NCI-H1694 treated with DMSO at 0.1 percent for 48 hours (cell line): ENCODE results near the gene SORBS1.

Experiments
- DNase-seq: peaks from one replicate; lab custom pipeline; 2025; lab: John Stamatoyannopoulos, UW

SORBS1 gene

DNA sequence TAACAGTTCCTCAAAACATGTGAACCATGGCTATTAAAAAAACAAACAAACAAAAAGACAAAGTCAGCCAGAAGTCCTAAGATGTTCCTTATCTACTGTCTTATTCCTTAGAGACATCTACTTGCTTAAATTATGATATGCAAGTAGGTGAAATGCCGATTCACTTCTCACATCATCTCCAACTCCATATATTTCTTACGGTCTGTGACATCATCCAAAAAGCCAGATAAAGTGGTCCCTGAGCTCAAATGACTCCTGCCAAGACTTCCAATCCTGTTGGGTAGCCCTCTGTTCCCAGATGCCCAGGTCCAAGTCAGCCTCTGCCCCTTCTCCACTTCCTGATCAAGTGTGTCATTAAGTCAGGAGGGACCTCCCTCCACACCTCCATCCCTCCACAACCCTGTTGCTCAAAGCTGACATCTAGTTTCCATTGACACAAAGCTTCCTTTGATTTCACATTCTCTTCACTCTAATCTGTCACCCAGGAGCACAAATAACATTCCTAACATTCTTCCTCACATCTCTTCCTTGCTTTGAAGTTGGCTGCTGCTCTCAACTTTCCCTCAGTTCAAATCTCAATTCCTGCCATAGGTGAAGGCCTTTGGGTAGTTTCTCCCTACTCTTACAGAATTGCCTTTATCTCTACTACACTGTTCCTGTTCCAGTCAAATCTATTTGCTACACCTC lies 214.3 kb downstream of the SORBS1 start:
- DNase-seq = no peak

DNA sequence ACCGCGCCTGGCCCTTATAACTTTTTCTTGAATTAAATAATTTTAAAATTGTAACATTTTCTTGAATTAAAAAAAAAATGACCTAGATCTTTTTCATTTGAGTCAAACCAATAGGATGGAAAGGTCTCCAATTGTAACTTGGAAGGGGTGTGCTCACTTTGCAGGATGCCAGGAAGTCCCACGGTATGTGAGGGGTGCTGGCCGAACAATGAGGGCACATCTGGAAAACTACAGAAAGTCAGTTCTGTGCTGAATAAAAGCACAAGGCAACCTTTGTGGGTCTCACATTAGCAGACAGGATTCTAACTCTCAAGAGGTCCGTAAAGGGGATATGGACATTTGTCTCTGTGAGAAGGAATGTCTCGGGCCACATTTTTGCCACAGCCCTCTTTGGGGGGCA lies 217.6 kb downstream of the SORBS1 start:
- no peak for DNase-seq

DNA sequence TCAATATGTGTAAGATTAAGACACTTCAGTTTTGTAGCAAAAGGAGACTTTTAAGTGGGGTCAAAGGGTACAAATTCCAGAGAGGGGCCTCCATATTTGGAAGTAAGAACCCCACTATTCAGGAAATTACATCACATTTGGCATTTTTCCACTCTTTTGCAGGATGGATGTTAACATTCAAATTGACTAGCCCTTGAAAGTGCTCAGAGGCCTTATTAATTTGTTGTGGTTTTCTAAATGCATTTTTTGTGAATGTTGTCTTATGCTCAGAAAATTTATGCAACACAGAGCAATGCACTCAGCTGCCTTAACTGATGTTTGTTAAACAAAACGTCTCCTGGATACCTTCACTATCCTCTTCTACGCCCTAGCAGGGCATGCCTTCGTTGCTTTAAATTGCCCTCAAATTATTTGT lies 219.4 kb downstream of the SORBS1 start:
- no peak for DNase-seq

DNA sequence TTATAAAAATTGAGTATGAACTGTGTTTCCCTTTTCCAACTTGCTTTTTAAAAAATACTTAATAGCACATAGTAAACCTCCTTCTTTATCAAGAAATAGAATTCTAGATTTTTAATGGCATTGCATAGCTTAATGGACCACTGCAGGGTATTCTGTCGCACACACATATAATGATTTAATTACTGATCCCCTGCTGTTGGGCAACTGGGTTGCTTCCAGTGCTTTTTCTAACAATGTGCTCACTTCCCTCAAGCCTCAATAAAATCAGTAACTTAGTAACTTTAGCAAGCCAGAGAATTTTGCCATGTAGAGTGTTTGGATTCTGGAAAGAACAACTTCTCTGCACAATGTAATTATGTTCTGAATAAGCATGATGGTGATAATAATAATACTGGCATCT lies 221.3 kb downstream of the SORBS1 start:
- no peak for DNase-seq

DNA sequence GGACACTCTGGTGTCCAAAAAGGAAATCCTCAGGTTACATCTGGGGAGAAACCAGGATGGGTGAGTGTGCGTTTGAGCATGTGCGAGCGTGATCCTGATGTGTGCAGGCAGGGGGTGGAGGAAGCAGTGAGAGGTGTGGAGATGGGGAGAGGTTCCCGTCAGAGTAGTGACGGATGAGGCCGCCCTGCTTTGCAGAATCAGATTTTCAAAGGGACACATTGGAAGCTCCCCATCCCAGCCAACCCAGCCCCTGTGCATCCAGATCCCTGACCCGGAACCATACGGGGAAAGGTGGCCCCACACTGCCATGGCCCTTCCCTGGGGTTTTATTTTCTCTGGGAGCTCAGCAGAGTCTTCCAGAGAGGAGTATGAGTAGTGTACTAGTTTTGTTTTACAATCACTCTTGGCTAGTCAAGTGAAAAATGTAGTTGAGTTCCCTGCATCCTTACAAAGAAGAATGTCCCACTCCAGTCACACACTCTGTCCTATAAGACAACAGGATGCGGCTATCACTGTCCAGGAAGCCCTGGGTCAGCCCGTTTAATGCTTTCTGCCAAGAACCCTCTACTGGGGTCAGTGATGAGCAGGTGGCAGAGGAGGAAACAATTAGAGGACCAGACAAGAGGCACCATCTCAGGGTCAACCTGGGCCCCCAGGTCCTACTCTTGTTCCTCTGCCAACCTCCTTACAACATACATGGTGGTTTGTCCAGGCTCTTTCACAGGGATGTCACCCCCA lies 223.6 kb downstream of the SORBS1 start:
- DNase-seq = no peak

DNA sequence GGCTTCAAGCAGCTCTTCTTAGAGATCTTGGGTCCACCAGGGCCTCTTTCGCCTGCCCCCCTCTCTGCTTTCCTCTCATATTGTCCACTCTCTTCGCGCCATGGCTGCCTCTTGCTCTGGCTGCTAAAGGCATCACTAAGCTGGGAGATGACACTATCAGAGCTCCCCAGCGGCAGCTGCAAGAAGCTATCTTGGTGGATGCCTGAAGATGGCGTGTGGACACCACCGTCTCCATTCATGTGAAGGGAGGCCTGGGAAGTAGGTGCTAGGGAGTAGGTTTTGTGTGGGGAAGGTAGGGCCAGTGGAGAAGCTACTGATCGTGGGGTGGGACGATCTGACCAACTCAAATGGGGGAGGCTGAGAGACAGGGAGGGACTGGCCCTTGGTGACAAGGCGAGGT lies 224.5 kb downstream of the SORBS1 start:
- DNase-seq = no peak

DNA sequence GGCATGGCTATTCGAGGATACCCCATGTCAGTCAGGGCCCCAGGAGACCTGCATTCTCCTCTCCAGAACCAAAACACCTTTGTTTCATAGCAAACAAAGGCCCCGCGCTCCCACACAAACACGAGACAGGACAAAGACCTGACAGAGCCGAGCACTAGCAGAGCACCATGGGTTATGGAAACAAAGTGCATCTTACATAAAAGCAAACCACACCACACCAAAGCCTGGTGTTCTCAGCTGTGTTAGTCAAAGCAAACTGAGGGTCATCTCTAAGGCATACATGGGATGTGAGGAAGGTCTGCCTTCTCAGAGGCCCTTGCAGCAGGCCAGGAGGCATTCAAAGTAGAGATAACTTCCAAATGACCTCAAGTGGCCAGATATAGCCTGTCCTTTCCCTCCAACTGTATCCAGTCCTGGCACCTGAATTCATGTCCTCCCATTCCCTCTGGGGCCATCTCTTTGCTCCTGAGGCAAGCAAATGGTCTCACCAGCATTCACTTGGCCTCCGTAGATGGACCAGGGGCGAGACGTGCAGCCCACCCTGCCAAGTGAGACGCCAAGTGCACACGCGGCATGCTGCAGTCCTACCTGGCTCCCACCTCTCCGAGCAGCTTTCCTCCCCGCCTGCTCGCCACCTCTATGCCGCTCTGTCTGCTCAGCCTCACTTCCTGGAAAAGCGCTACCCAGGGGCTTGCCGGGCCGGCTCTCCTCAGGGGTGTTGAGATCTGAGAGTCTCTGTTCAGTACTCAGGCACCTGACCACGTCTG lies 225.1 kb downstream of the SORBS1 start:
- no peak for DNase-seq

DNA sequence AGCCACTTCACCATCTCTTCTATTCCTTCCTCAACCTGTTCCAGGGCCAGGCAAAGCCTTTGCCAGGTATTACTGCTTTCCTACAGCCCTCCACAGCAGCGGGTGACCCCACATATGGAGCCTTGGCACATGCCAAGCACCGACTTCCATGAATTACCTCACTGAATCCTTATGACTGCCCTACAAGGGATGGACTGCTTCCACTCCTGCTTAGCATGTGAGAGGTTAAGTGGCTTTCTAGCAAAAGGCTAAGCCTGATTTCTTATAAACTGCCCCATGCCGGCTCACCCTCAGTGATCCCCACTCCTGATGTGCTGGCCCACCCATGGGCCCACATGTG lies 226.4 kb downstream of the SORBS1 start:
- DNase-seq = no peak

DNA sequence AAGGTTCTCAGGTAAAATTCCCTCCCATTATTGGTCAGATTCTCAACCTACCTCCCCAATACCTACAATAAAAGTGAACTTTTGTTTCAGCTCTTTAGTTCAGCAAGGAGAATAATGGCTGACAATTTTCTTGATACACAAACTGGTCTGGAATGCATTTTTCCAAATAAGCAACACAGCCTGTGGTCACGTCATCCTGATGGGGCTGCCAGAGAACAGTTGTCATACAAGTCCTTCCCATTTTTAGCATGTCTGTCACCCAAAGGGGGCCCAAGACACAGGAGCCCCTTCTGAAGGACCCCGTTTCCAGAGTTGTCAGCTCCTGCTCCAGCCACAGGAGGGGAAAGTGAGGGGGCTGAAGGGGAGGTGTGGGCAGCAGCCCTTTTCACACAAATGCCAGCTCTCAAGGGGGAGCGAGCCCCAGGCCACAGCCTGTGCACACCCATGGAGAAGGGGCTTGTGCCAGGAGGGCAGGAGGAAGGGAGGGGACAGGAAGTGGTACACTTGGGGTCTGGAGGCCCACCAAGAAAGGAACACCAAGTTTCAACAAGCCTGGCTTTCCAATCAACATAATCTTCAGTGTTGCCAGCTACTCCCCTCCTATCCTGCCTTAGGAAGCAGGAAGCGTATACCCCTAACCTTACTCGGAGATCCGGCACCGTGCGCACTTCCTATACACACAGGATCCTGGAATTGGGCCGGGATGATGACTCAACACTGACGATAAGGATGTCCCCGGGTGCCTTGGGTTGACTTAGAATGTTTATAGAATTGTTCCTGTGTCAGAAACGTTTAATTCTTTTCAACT lies 227.0 kb downstream of the SORBS1 start:
- DNase-seq = no peak

DNA sequence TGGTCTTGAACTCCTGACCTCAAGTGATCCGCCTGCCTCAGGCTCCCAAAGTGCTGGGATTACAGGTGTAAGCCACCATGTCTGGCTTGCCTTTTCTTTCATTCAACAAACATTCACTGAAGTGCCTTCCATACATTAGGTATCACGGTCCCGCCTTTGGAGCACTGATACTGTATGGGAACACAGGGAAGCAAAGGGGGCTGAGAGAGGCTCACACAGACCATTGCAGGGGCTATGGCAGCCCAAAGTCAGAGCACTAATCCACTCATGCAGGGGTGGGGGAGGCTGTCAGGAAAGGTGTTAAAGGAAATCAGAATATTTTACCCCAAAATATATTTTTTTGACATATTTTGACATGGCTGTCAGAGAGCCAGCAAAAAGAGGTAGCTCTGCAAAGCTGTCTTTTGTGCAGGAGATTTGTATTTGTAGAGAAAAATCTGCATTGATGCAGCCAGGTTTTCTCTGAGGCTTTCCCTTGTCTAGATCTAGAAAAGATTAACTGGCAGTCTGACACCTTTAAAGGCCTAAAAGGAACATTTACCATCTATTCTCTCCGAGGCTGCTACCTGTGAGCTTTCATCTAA lies 228.4 kb downstream of the SORBS1 start:
- DNase-seq = no peak

DNA sequence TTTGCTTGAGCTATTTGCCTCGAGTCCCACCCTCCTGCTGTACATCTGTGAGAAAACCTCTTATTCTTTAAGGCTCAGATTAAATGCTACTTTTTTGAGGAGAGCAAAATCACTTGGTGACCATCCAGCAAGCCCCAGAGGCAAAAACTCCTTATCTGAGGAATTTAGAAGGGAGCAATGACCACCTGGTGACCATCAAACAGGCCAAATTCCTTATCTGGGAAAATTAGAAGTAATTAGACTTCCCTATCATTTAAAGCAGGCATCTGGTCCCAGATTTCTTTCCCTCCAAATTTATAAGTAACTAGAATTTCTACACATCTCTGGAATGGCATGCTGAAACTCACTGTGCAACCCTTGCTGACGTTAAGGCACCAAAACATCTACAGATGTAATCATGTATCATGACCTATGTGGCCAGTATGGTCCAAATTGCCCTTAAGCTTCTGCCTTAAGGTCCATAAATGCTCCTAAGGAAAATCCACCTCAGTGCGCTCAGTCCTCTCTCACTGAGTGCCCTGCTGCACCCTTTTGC lies 229.5 kb downstream of the SORBS1 start:
- no peak for DNase-seq

DNA sequence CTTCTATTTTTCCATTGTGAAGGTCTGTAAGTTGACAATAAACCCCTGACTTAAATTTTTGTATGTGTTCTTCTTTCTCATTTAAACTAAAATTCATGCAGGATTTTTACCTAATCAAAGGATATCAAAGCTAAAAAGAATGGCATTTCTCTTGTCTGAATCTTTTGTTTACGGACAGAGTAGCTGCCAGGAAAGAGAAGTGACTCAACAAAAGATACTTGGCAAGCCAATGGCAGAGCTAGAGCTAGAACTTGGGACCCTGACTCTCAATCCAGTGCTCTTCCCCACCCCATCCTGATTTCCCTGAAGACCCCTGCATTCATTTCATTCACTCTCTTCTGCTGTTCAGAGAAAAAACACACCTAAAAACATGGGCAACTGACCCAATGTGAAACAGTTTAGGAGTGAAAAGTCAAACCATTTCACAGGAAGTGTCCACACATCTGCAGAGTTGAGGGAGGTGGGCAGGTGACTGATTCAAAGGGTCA lies 230.2 kb downstream of the SORBS1 start:
- DNase-seq = no peak

DNA sequence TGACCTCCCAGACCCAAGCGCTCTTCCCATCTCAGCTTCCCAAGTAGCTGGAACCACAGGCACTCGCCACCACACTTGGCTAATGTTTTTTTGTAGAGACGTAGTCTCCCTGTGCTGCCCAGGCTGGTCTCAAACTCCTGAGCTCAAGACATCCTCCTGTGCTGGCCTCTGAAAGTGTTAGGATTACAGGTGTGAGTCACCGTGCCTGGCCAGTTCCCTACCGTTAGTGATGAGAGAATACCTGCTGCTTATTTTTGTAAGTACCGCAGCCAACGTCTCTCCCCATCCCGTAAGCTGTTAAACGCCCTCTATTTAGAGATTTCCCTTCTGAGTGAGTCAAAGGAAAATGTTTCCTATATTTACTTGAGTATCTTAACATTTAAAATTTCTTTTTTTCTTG lies 231.9 kb downstream of the SORBS1 start:
- no peak for DNase-seq

DNA sequence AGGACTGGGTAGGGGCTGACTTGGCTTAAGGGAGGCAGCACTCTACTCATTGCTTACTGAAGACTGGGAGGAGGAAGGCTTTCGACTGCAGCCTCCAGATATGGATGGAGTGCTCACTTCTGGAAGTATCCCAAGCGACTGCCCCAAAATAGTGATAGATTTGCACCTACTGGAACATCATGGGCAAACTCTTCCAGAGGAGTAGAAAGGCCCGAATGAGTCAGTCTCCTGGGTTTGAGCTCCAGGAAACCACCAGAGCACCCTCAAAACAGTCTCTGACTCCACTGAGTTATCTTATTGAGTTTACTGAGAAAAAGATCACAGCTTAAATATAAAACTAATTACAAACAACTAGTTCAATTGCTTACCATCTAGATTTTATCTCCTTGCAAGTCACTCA lies 233.2 kb downstream of the SORBS1 start:
- no peak for DNase-seq

DNA sequence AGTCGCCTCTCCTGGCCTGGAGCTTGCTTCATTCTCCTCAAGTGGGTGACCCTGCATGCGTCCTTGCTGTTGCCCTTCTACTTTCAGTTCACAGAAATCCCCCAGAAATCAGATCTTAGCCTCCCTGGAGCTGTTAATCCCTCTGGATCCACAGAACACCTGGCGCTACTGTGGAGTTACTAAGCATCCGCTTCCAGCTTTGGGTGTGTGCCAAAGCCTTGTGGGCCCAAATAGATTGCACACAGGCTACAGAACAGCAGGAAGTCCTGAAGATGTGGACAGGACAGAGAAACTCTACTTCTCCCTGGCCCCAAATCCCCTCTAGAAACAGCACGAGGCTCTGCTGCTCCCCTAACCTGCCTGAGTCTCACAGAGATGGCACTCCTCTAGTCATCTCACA lies 233.8 kb downstream of the SORBS1 start:
- DNase-seq = peak; percentile 38

DNA sequence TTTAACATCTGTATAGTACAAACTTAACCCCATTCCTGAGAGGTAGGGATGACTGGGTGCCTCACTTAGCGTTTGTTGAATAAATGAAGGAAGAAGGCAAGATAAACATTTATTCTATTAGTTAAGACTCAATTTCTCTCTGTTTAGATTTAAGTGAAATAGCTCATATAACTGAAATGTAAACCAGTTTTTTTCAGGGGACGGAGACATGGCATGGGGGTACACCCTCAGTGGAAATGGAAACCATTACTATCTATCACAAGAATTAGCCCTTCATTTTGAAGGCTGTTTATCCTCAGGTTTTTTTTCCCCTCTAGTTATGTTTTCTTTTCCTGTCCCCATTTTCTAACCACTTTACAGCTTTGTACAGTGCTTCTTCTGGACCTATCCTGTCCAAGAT lies 234.8 kb downstream of the SORBS1 start:
- no peak for DNase-seq

DNA sequence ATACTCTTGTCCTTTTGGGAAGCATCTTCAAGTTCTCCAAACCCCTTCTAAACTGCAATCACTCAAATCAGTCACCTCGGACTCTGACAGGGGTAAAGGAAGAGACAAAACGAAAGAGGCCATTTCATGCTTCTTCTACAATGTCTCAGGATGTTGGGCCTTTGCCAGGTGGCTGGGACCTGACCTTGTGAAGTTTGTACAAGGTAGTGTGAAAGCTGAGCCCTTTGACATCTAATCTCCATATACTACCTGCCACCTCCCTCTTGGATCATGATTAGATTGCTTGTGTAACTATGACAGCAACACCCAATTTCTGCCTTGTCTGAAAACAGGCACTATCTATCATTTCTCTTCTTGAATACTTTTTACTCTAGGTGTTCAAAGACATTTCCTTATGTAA lies 235.3 kb downstream of the SORBS1 start:
- no peak for DNase-seq

DNA sequence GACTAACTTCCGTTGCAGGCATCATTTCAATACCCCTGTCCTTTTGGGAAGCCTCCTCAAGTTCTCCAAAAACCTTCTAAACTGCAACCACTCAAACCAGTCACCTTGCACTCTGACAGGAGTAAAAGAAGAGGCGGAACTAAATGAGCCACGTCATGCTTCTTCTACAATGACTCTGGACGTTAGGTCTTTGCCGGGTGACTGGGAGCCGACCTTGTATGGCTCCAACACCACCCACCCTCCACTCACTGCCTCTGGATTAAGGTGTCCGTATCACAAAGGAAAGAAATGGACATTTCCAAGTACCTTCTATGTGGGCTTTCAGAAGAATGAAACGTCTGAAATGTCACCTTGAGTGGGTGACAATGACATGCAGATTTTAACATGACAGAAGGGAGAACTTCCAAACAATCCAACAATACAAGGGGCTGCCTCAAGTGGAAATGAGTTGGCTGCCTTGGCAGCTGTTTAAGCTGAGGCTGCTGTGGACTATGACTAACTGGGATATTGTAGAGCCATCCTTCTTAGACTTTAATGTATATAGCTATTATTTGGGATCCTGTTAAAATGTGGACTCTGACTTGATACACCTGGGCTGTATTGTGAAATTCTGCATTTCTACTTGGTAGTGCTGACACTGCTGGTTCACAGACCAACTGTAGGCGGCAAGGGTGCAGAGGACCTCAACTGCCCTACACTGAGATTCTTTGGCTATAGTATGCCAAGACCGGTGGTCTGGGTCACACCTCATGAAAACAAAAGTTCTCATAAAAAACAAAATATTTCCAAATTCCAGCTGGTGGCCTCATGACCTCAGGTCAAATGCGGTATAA lies 236.5 kb downstream of the SORBS1 start:
- no peak for DNase-seq

DNA sequence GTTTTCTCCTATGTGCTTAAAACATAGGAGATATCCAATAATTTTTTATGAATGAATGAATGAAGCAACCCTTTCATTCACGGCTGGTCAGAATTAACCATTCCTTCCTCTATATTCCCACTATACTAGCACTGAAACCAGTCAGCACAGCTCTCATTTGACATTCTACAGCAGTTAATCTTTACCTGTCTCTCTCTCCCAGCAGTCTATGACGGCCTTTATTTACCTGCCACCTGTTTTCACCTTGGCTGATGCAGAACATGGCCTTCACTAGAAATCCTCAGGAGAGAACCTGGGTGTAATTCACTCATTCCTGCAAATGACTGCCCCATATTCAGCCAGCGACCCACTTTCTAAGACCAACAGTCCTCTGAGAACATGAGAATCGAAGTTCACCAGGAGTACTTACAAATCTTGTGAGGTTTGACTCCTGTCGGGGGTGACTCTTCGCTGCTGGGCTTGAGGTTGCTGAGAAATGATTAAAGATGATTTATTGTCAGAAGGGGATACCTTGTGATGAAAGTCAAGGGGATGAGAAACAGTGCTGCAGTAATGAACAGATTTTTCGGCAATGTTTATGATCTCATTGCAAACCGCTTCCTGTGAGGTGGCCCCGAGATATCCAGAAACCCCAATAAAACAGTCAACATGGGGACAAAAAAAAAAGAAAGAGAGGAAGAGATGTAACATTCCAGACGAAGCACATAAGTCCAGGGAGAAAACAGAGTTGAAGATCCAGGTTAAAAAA lies 239.4 kb downstream of the SORBS1 start:
- no peak for DNase-seq

DNA sequence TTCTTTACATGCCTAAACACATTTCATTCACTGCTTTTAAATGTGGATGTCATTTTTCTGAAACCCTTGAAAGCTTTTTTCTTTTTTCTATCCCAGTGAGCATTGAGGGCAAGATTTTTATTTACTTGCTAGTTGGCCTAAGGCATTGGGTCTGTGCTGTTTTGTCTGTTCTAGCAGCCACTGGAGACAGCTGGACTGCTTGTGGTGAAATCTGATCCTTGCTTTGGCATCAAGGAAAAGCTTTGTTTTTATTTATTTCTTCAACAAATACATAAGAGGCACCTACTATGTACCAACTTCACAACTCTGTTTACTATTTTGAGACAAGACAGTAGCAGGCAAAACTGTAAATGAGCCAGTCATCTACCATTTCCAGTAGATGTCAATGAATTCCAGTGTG lies 241.9 kb downstream of the SORBS1 start:
- no peak for DNase-seq
